HepG2 (cell line): ENCODE measurements around the gene TRAF4. TPM values are rescaled to one million over a fixed set of nuclear protein-coding genes. Genes with fewer than 3 reads are reported as not detected.

Source experiments
- AKAP8 ChIP-seq: sonication (generic); formaldehyde crosslinking; IDR thresholded peaks from 2 replicates; pipeline ENCODE4 v1.5.1; 2020; ENCODE audit warnings: mild to moderate bottlenecking, missing genetic modification reagents
- ETV5 ChIP-seq: IDR thresholded peaks from 2 replicates; pipeline ENCODE4 v1.6.1; 2018; ENCODE audit warnings: missing biosample characterization, missing genetic modification reagents, inconsistent platforms, borderline replicate concordance
- RFXAP ChIP-seq: sonication (generic); formaldehyde crosslinking; IDR thresholded peaks from 2 replicates; pipeline ENCODE4 v1.4.0; 2020; ENCODE audit warnings: missing genetic modification reagents, borderline replicate concordance
- ZEB1 ChIP-seq: IDR thresholded peaks from 2 replicates; pipeline ENCODE4 v1.6.1; 2012; ENCODE audit warnings: mild to moderate bottlenecking, low read depth, inconsistent platforms; ENCODE audit not compliant: insufficient replicate concordance
- ZFAT ChIP-seq: sonication (generic); formaldehyde crosslinking; conservative IDR thresholded peaks from 2 replicates; pipeline ENCODE4 v1.8.1; 2023; ENCODE audit warnings: missing genetic modification reagents, inconsistent platforms
- ZNF205 ChIP-seq: IDR thresholded peaks from 2 replicates; pipeline ENCODE4 v1.6.1; 2018; ENCODE audit warnings: missing biosample characterization, missing genetic modification reagents
- ZNF44 ChIP-seq: sonication (generic); formaldehyde crosslinking; IDR thresholded peaks from 2 replicates; pipeline ENCODE4 v1.5.1; 2020; ENCODE audit warnings: mild to moderate bottlenecking, missing genetic modification reagents
- ZNF766 ChIP-seq: sonication (generic); formaldehyde crosslinking; IDR thresholded peaks from 2 replicates; pipeline ENCODE4 v1.5.0; 2020; ENCODE audit warnings: missing genetic modification reagents, borderline replicate concordance
- ZNF790 ChIP-seq: sonication (generic); formaldehyde crosslinking; IDR thresholded peaks from 2 replicates; pipeline ENCODE4 v1.8.0; 2022; ENCODE audit warnings: missing genetic modification reagents, mild to moderate bottlenecking, borderline replicate concordance
- polyA plus RNA-seq, 8 experiments: library from polyadenylated mRNA; depleted of rRNA in 3 of 8; stranded (reverse) in 7 of 8; unstranded in 1 of 8; fragments of >200 nt; fragmentation: Illumina TruSeq in 4 of 8; extraction: Trizol in 4 of 8; gene quantifications; 2 replicates each; pipeline versions ENCODE4 v1.2.1 to v1.2.3, GENCODE V29; 2011 to 2016; ENCODE audit warnings: low read depth in 4 of 8, missing spikeins in 1 of 8, mixed read lengths in 1 of 8; ENCODE audit not compliant: insufficient read depth in 1 of 8
- total RNA-seq, 5 experiments: library from RNA; depleted of rRNA; stranded (reverse); fragments of >200 nt; fragmentation: Illumina TruSeq; extraction: Trizol; gene quantifications; 2 replicates each; pipeline ENCODE4 v1.2.3, GENCODE V29; 2016; ENCODE audit warnings: low read depth in 1 of 5
- TF ChIP-seq, protein P1 (sequence below): sonication (generic); formaldehyde crosslinking; IDR thresholded peaks from 2 replicates; pipeline ENCODE4 v1.4.0; 2020; ENCODE audit warnings: mild to moderate bottlenecking, missing genetic modification reagents
- TF ChIP-seq, protein P2 (sequence below): sonication (generic); formaldehyde crosslinking; IDR thresholded peaks from 2 replicates; pipeline ENCODE4 v1.4.0; 2020; ENCODE audit warnings: low read depth, mild to moderate bottlenecking, missing genetic modification reagents
- TF ChIP-seq, protein P3 (sequence below): sonication (generic); formaldehyde crosslinking; IDR thresholded peaks from 2 replicates; pipeline ENCODE4 v1.4.0; 2020; ENCODE audit warnings: missing genetic modification reagents, borderline replicate concordance
- TF ChIP-seq, protein P4 (sequence below): sonication (generic); formaldehyde crosslinking; IDR thresholded peaks from 2 replicates; pipeline ENCODE4 v1.4.0; 2020; ENCODE audit warnings: missing genetic modification reagents, borderline replicate concordance
- TF ChIP-seq, protein P5 (sequence below): sonication (generic); formaldehyde crosslinking; IDR thresholded peaks from 2 replicates; pipeline ENCODE4 v1.9.0; 2021; ENCODE audit warnings: missing genetic modification reagents, borderline replicate concordance
- TF ChIP-seq, protein P6 (sequence below): IDR thresholded peaks from 2 replicates; pipeline ENCODE4 v1.6.1; 2012; ENCODE audit warnings: inconsistent platforms

The TRAF4 gene
- total and polyA plus RNA-seq, 2 of the 13 experiments (the other 11 are each of a cell fraction or from before 2014, with no cell fraction given): 86.0 to 89.9 TPM

DNA sequence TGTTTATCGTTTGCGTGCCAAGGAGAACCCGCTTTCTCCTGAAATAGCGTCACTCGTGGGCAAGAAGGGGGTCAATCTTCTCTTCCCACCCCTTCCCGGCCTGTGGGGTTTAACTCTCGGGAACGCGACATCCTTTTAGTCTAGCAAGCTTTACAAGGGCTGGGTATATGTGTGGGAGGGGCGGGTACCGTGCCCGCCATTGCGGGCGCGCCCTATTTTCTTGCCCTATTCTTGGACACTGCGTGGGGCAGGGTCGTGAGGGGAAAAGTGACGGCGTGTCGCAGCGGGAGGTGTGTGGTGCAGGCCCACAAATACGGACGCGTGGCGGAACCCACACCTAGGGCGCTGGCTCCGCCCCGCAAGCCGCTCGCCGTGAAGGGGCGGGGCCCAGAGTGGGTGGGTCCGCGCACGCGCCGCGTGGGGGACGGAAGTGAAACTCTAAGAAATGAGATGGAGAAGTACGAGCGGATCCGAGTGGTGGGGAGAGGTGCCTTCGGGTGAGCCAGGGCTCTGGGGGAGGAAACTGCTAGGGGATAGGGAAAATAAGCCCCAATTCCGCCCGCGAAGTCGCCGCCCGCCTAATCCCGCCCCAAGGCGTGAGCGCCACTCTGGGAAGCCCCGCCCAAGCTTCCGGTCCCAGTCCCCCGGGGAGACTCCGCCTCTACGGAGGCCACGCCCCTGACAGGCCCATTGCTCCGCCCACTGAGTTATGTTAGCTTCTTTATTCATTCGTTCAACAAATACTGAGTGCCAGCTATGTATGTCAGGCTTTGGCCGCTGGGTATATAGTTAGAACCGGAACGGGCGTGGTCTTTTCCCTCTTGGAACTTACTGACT is 15.2 kb upstream of the TRAF4 start, which contains the start of gene NEK8 (continued):
- TF ChIP-seq ZFAT (CRISPR knock-in tag) (0 out of 2 replicates have a peak, but pooled peaks have one; percentile 5), ZNF205 (CRISPR knock-in tag) (no peak), ZNF790 (no peak), ZEB1 (peak; percentile 9), AKAP8 (peak; percentile 69), ZNF766 (CRISPR knock-in tag) (peak; percentile 78; the same call in 1 of the 2 replicates), RFXAP (CRISPR knock-in tag) (no peak), ETV5 (peak; percentile 63), ZNF44 (no peak)
- TF ChIP-seq, protein P1, sequence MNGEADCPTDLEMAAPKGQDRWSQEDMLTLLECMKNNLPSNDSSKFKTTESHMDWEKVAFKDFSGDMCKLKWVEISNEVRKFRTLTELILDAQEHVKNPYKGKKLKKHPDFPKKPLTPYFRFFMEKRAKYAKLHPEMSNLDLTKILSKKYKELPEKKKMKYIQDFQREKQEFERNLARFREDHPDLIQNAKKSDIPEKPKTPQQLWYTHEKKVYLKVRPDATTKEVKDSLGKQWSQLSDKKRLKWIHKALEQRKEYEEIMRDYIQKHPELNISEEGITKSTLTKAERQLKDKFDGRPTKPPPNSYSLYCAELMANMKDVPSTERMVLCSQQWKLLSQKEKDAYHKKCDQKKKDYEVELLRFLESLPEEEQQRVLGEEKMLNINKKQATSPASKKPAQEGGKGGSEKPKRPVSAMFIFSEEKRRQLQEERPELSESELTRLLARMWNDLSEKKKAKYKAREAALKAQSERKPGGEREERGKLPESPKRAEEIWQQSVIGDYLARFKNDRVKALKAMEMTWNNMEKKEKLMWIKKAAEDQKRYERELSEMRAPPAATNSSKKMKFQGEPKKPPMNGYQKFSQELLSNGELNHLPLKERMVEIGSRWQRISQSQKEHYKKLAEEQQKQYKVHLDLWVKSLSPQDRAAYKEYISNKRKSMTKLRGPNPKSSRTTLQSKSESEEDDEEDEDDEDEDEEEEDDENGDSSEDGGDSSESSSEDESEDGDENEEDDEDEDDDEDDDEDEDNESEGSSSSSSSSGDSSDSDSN: 0 out of 2 replicates have a peak, but pooled peaks have one; percentile 20
- TF ChIP-seq, protein P2, sequence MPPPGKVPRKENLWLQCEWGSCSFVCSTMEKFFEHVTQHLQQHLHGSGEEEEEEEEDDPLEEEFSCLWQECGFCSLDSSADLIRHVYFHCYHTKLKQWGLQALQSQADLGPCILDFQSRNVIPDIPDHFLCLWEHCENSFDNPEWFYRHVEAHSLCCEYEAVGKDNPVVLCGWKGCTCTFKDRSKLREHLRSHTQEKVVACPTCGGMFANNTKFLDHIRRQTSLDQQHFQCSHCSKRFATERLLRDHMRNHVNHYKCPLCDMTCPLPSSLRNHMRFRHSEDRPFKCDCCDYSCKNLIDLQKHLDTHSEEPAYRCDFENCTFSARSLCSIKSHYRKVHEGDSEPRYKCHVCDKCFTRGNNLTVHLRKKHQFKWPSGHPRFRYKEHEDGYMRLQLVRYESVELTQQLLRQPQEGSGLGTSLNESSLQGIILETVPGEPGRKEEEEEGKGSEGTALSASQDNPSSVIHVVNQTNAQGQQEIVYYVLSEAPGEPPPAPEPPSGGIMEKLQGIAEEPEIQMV: no peak
- TF ChIP-seq, protein P3, sequence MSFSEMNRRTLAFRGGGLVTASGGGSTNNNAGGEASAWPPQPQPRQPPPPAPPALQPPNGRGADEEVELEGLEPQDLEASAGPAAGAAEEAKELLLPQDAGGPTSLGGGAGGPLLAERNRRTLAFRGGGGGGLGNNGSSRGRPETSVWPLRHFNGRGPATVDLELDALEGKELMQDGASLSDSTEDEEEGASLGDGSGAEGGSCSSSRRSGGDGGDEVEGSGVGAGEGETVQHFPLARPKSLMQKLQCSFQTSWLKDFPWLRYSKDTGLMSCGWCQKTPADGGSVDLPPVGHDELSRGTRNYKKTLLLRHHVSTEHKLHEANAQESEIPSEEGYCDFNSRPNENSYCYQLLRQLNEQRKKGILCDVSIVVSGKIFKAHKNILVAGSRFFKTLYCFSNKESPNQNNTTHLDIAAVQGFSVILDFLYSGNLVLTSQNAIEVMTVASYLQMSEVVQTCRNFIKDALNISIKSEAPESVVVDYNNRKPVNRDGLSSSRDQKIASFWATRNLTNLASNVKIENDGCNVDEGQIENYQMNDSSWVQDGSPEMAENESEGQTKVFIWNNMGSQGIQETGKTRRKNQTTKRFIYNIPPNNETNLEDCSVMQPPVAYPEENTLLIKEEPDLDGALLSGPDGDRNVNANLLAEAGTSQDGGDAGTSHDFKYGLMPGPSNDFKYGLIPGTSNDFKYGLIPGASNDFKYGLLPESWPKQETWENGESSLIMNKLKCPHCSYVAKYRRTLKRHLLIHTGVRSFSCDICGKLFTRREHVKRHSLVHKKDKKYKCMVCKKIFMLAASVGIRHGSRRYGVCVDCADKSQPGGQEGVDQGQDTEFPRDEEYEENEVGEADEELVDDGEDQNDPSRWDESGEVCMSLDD: no peak
- TF ChIP-seq, protein P4, sequence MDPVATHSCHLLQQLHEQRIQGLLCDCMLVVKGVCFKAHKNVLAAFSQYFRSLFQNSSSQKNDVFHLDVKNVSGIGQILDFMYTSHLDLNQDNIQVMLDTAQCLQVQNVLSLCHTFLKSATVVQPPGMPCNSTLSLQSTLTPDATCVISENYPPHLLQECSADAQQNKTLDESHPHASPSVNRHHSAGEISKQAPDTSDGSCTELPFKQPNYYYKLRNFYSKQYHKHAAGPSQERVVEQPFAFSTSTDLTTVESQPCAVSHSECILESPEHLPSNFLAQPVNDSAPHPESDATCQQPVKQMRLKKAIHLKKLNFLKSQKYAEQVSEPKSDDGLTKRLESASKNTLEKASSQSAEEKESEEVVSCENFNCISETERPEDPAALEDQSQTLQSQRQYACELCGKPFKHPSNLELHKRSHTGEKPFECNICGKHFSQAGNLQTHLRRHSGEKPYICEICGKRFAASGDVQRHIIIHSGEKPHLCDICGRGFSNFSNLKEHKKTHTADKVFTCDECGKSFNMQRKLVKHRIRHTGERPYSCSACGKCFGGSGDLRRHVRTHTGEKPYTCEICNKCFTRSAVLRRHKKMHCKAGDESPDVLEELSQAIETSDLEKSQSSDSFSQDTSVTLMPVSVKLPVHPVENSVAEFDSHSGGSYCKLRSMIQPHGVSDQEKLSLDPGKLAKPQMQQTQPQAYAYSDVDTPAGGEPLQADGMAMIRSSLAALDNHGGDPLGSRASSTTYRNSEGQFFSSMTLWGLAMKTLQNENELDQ (CRISPR knock-in tag): no peak
- TF ChIP-seq, protein P5, sequence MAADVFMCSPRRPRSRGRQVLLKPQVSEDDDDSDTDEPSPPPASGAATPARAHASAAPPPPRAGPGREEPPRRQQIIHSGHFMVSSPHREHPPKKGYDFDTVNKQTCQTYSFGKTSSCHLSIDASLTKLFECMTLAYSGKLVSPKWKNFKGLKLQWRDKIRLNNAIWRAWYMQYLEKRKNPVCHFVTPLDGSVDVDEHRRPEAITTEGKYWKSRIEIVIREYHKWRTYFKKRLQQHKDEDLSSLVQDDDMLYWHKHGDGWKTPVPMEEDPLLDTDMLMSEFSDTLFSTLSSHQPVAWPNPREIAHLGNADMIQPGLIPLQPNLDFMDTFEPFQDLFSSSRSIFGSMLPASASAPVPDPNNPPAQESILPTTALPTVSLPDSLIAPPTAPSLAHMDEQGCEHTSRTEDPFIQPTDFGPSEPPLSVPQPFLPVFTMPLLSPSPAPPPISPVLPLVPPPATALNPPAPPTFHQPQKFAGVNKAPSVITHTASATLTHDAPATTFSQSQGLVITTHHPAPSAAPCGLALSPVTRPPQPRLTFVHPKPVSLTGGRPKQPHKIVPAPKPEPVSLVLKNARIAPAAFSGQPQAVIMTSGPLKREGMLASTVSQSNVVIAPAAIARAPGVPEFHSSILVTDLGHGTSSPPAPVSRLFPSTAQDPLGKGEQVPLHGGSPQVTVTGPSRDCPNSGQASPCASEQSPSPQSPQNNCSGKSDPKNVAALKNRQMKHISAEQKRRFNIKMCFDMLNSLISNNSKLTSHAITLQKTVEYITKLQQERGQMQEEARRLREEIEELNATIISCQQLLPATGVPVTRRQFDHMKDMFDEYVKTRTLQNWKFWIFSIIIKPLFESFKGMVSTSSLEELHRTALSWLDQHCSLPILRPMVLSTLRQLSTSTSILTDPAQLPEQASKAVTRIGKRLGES (CRISPR knock-in tag): no peak
- TF ChIP-seq, protein P6, sequence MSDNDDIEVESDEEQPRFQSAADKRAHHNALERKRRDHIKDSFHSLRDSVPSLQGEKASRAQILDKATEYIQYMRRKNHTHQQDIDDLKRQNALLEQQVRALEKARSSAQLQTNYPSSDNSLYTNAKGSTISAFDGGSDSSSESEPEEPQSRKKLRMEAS: peak; percentile 84
